Osteoblast (primary cell): ENCODE measurements around the gene GLYR1. TPM values are rescaled to one million over a fixed set of nuclear protein-coding genes. Genes with fewer than 3 reads are reported as not detected.

Experiments used
- DNase-seq: peaks from one replicate; pipeline ENCODE4 v3.0.0; 2011; ENCODE audit warnings: low spot score, mixed read lengths; ENCODE audit not compliant: insufficient read length; ENCODE audit errors: missing footprints
- H2AFZ ChIP-seq: 2 replicates; pipeline ENCODE4 v1.6.0; 2011; ENCODE audit warnings: mild to moderate bottlenecking, low read length
- H3K27ac ChIP-seq: 2 replicates; pipeline ENCODE4 v1.5.1; 2011; ENCODE audit warnings: mild to moderate bottlenecking, low read depth, low read length, moderate library complexity
- H3K27me3 ChIP-seq: 2 replicates; pipeline ENCODE4 v1.6.0; 2012; ENCODE audit warnings: mild to moderate bottlenecking, control low read depth, inconsistent platforms, low read length, moderate library complexity; ENCODE audit not compliant: insufficient read depth
- H3K36me3 ChIP-seq: 2 replicates; pipeline ENCODE4 v1.5.1; 2011; ENCODE audit warnings: mild to moderate bottlenecking, low read length, control low read depth, moderate library complexity; ENCODE audit not compliant: insufficient read depth
- H3K4me1 ChIP-seq: 2 replicates; pipeline ENCODE4 v1.5.1; 2011; ENCODE audit warnings: mild to moderate bottlenecking, low read length, control low read depth, moderate library complexity; ENCODE audit not compliant: insufficient read depth
- H3K4me2 ChIP-seq: 2 replicates; pipeline ENCODE4 v1.6.0; 2011; ENCODE audit warnings: mild to moderate bottlenecking, low read length; ENCODE audit not compliant: insufficient read depth
- H3K4me3 ChIP-seq: fragments of 200-600 bp; sonication (generic); 3 replicates; pipeline ENCODE4 v1.5.1; 2012; ENCODE audit warnings: mild to moderate bottlenecking, low read length, inconsistent platforms; ENCODE audit not compliant: insufficient read depth
- H3K79me2 ChIP-seq: 2 replicates; pipeline ENCODE4 v1.6.0; 2012; ENCODE audit warnings: mild to moderate bottlenecking, low read length, control low read depth, inconsistent platforms; ENCODE audit not compliant: insufficient read depth
- H3K9me3 ChIP-seq: 2 replicates; pipeline ENCODE4 v1.5.1; 2011; ENCODE audit warnings: low read depth, low read length, control low read depth
- H4K20me1 ChIP-seq: 2 replicates; pipeline ENCODE4 v1.6.0; 2012; ENCODE audit warnings: mild to moderate bottlenecking, low read length, control low read depth; ENCODE audit not compliant: insufficient read depth
- CTCF ChIP-seq: IDR thresholded peaks from 2 replicates; pipeline ENCODE4 v1.5.1; 2011; ENCODE audit warnings: mild to moderate bottlenecking, low read depth, low read length, moderate library complexity; ENCODE audit errors: extremely low read depth
- total RNA-seq: library from RNA; depleted of rRNA; stranded (reverse); fragments of >200 nt; gene quantifications from 2 replicates; pipeline ENCODE4 v1.2.3, GENCODE V29; 2012

Gene GLYR1
- total RNA-seq, 1 donor: 48.1 TPM

GRCh38 chr16:4847774-4848587 is 893 bp upstream of the GLYR1 start:
- Histone ChIP-seq H3K79me2 (peaks cover 88% of the 10 kb centered on the region), H3K36me3 (peaks cover 19% of the 10 kb centered on the region), H2AFZ (peak overlapping the region; percentile 63), H3K27ac (peak overlapping the region; percentile 76), H4K20me1 (peaks cover 66% of the 10 kb centered on the region), H3K4me3 (peak overlapping the region; percentile 92), H3K27me3 (no peaks in the 10 kb centered on the region), H3K9me3 (no peaks in the 10 kb centered on the region), H3K4me2 (peak overlapping the region; percentile 96), H3K4me1 (peaks cover 35% of the 10 kb centered on the region)
- peak; percentile 85 for DNase-seq
- no peak for TF ChIP-seq CTCF

GRCh38 chr16:4846503-4846900 is 586 bp downstream of the GLYR1 start:
- Histone ChIP-seq H2AFZ (peak overlapping the region; percentile 56), H3K27ac (peak overlapping the region; percentile 88), H3K4me2 (peak overlapping the region; percentile 83), H3K4me3 (peak overlapping the region; percentile 92), H3K79me2 (peaks cover 81% of the 10 kb centered on the region), H4K20me1 (peaks cover 56% of the 10 kb centered on the region), H3K36me3 (peaks cover 30% of the 10 kb centered on the region), H3K4me1 (peaks cover 27% of the 10 kb centered on the region), H3K9me3 (no peaks in the 10 kb centered on the region), H3K27me3 (no peaks in the 10 kb centered on the region)
- DNase-seq: peak; percentile 86
- no peak for TF ChIP-seq CTCF

- no peaks in the 10 kb centered on the region for H3K9me3 ChIP-seq
- H3K27ac ChIP-seq: no peak overlapping the region
- H2AFZ ChIP-seq: no peak overlapping the region
- no peak for DNase-seq
- peaks cover 7% of the 10 kb centered on the region for H3K4me1 ChIP-seq
- H3K36me3 ChIP-seq: peaks cover 71% of the 10 kb centered on the region
- H3K4me3 ChIP-seq: no peak overlapping the region
- H3K27me3 ChIP-seq: no peaks in the 10 kb centered on the region
- peaks cover 51% of the 10 kb centered on the region for H3K79me2 ChIP-seq
- H3K4me2 ChIP-seq: no peak overlapping the region
- H4K20me1 ChIP-seq: peaks cover 36% of the 10 kb centered on the region
- TF ChIP-seq CTCF: no peak
Measured at GRCh38 chr16:4840984-4841383, 6.1 kb downstream of the GLYR1 start.

GRCh38 chr16:4839942-4840341 is 7.1 kb downstream of the GLYR1 start:
- no peak for TF ChIP-seq CTCF

More at GRCh38 chr16:4839942-4840341, 7.1 kb downstream of the GLYR1 start:
- Histone ChIP-seq H3K9me3 (no peaks in the 10 kb centered on the region), H3K4me2 (no peak overlapping the region), H3K27ac (no peak overlapping the region), H3K4me1 (no peaks in the 10 kb centered on the region), H2AFZ (no peak overlapping the region), H4K20me1 (peaks cover 26% of the 10 kb centered on the region), H3K4me3 (no peak overlapping the region), H3K79me2 (peaks cover 48% of the 10 kb centered on the region), H3K36me3 (peaks cover 76% of the 10 kb centered on the region), H3K27me3 (no peaks in the 10 kb centered on the region)
- peak; percentile 69 for DNase-seq
